ENCODE results near the gene ZXDC. TPM values are rescaled to one million over a fixed set of nuclear protein-coding genes. Genes with fewer than 3 reads are reported as not detected.

The ZXDC gene
- total and polyA plus RNA-seq, 2 experiments from 2014 or later: 6.1 to 19.2 TPM

DNA sequence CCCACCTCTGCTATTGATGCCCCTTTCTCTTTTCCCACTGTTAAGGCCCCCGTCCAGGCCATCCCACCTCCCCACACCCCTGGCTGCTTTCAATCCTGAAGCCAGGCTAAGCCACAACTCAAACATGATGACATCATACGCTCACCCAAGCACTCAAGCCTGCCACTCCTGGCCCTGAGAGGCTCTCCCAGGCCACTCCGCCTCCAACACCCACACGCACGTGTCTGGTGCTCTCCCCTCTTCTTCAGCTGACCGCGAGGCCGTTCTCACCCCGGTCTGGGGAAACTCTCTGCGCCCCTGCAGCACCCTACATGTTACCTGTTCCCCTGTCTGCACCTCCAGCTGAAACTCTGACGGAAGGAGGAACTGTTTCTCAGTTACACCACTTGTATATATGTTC lies 6.2 kb downstream of the ZXDC start:
- H3K79me2 ChIP-seq (ENCODE audit: insufficient read depth): peaks cover 83% of the 10 kb centered on the region
- DNase-seq: no peak
- no peaks in the 10 kb centered on the region for H3K9me3 ChIP-seq (ENCODE audit: low read depth)
- in situ Hi-C loops (cut with MboI): no loop called here
- no peak overlapping the region for H3K4me3 ChIP-seq
- no peak overlapping the region for H3K4me2 ChIP-seq (ENCODE audit: unreplicated experiment)
- H3K27me3 ChIP-seq (replicated peaks; ENCODE audit: insufficient read depth): no peaks in the 10 kb centered on the region
- no peak overlapping the region for H3K9ac ChIP-seq
- H3F3A ChIP-seq (ENCODE audit: insufficient read depth): peaks cover 24% of the 10 kb centered on the region
- H4K20me1 ChIP-seq (ENCODE audit: insufficient read depth): peaks cover 16% of the 10 kb centered on the region
- peaks cover 26% of the 10 kb centered on the region for H3K4me1 ChIP-seq (ENCODE audit: insufficient read depth)
- H3K9me2 ChIP-seq (ENCODE audit: insufficient read depth): no peaks in the 10 kb centered on the region
- H3K36me3 ChIP-seq (ENCODE audit: low read depth): peaks cover 33% of the 10 kb centered on the region
- no peak for TF ChIP-seq EZH2phosphoT487 (IDR thresholded peaks at IDR 0.05; ENCODE audit: insufficient read depth, low read depth)
- TF ChIP-seq EZH2 (IDR thresholded peaks at IDR 0.05; ENCODE audit: insufficient read depth, poor library complexity, severe bottlenecking): no peak
- no peak overlapping the region for H3K27ac ChIP-seq
- H2AFZ ChIP-seq: no peak overlapping the region
- 95 to 96% methylated on average over 11 of the region's 11 CpGs for WGBS, 2 experiments (ENCODE audit: low coverage in 1 of 2, low lambda C conversion rate in 2 of 2, missing lambda C conversion rate in 2 of 2)

- Histone ChIP-seq H3K9me3 (ENCODE audit: low read depth) (no peaks in the 10 kb centered on the region), H3K79me2 (ENCODE audit: insufficient read depth) (peaks cover 76% of the 10 kb centered on the region), H3K27ac (no peak overlapping the region), H3K9ac (no peak overlapping the region), H3K27me3 (replicated peaks; ENCODE audit: insufficient read depth) (no peaks in the 10 kb centered on the region), H4K20me1 (ENCODE audit: insufficient read depth) (peaks cover 11% of the 10 kb centered on the region), H3F3A (ENCODE audit: insufficient read depth) (peaks cover 19% of the 10 kb centered on the region), H3K9me2 (ENCODE audit: insufficient read depth) (no peaks in the 10 kb centered on the region), H2AFZ (no peak overlapping the region), H3K4me3 (no peak overlapping the region), H3K36me3 (ENCODE audit: low read depth) (peaks cover 41% of the 10 kb centered on the region), H3K4me2 (ENCODE audit: unreplicated experiment) (no peak overlapping the region), H3K4me1 (ENCODE audit: insufficient read depth) (peaks cover 14% of the 10 kb centered on the region)
- in situ Hi-C loops (cut with MboI): no loop called here
- TF ChIP-seq EZH2 (IDR thresholded peaks at IDR 0.05; ENCODE audit: insufficient read depth, poor library complexity, severe bottlenecking) (no peak), EZH2phosphoT487 (IDR thresholded peaks at IDR 0.05; ENCODE audit: insufficient read depth, low read depth) (no peak)
- 85 to 90% methylated on average over 11 to 13 of the region's 13 CpGs for WGBS, 2 experiments (ENCODE audit: low coverage in 1 of 2, low lambda C conversion rate in 2 of 2, missing lambda C conversion rate in 2 of 2)
- DNase-seq: peak; percentile 46
Measured at GRCh38 chr3:126468028-126468891, 7.4 kb downstream of the ZXDC start.

- Histone ChIP-seq H3K27me3 (replicated peaks; ENCODE audit: insufficient read depth) (no peaks in the 10 kb centered on the region), H4K20me1 (ENCODE audit: insufficient read depth) (peaks cover 10% of the 10 kb centered on the region; the same call in 1 of the 2 replicates), H3K9ac (no peak overlapping the region), H3K27ac (no peak overlapping the region), H3K4me1 (ENCODE audit: insufficient read depth) (peaks cover 7% of the 10 kb centered on the region), H3K4me2 (ENCODE audit: unreplicated experiment) (no peak overlapping the region), H3K4me3 (no peak overlapping the region), H3F3A (ENCODE audit: insufficient read depth) (peaks cover 13% of the 10 kb centered on the region), H3K36me3 (ENCODE audit: low read depth) (peaks cover 41% of the 10 kb centered on the region), H3K9me2 (ENCODE audit: insufficient read depth) (no peaks in the 10 kb centered on the region), H3K79me2 (ENCODE audit: insufficient read depth) (peaks cover 69% of the 10 kb centered on the region), H3K9me3 (ENCODE audit: low read depth) (no peaks in the 10 kb centered on the region), H2AFZ (no peak overlapping the region)
- in situ Hi-C loops (cut with MboI): no loop called here
- TF ChIP-seq EZH2 (IDR thresholded peaks at IDR 0.05; ENCODE audit: insufficient read depth, poor library complexity, severe bottlenecking) (no peak), EZH2phosphoT487 (IDR thresholded peaks at IDR 0.05; ENCODE audit: insufficient read depth, low read depth) (no peak)
- no peak for DNase-seq
- WGBS, 2 experiments (ENCODE audit: low coverage in 1 of 2, low lambda C conversion rate in 2 of 2, missing lambda C conversion rate in 2 of 2): 85 to 87% methylated on average over 8 of the region's 8 CpGs
Measured at GRCh38 chr3:126467611-126467955, 8.1 kb downstream of the ZXDC start.

DNA sequence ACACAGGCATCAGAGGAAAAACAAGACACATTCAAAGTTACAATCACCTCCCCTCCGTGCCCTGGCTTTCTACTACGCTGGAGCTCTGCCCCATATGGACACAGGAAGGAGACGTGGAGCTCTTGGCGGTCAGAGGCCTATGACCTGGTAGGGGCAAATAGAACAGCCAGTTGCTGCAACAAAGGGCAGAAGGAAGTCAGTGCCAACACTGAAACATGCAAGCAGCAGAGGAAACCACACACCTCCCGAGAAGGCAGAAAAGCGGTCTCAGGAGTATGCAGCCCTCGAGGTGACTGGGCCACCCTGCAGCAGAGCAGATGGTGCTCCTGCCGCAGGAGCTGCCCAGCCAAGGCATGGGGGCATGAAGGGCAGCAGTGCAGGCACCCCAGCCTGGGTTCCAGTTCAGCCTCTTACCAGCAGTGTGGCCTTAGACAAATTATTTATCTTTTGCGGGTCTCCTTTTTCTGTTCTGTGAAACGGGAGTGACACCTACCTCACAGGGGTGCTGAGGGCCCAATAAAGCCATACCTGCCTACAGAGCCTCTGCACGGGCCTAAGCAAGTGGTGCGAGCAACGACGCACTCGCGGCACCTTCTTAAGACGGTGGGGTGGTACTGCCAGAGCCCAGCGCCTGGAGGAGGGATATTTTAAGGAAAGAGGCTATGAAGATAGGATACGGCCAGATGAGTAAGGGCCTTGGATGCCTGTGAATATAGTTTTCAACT lies 8.6 kb downstream of the ZXDC start:
- Histone ChIP-seq H2AFZ (no peak overlapping the region), H3K9me2 (ENCODE audit: insufficient read depth) (no peaks in the 10 kb centered on the region), H3K9ac (no peak overlapping the region), H3F3A (ENCODE audit: insufficient read depth) (peaks cover 7% of the 10 kb centered on the region), H3K4me1 (ENCODE audit: insufficient read depth) (peaks cover 4% of the 10 kb centered on the region), H3K27me3 (replicated peaks; ENCODE audit: insufficient read depth) (no peaks in the 10 kb centered on the region), H3K9me3 (ENCODE audit: low read depth) (no peaks in the 10 kb centered on the region), H4K20me1 (ENCODE audit: insufficient read depth) (peaks cover 10% of the 10 kb centered on the region; the same call in 1 of the 2 replicates), H3K27ac (no peak overlapping the region), H3K4me3 (no peak overlapping the region), H3K4me2 (ENCODE audit: unreplicated experiment) (no peak overlapping the region), H3K79me2 (ENCODE audit: insufficient read depth) (peaks cover 67% of the 10 kb centered on the region), H3K36me3 (ENCODE audit: low read depth) (peaks cover 47% of the 10 kb centered on the region)
- TF ChIP-seq EZH2phosphoT487 (IDR thresholded peaks at IDR 0.05; ENCODE audit: insufficient read depth, low read depth) (no peak), EZH2 (IDR thresholded peaks at IDR 0.05; ENCODE audit: insufficient read depth, poor library complexity, severe bottlenecking) (no peak)
- in situ Hi-C loops (cut with MboI): no loop called here
- WGBS, 2 experiments (ENCODE audit: low coverage in 1 of 2, low lambda C conversion rate in 2 of 2, missing lambda C conversion rate in 2 of 2): 85 to 88% methylated on average over 19 of the region's 19 CpGs
- no peak for DNase-seq
